Activated CD4-positive, alpha-beta T cell treated with anti-CD3 and anti-CD28 coated beads for 4 hours (primary cell): ENCODE data around the gene ZNRF4.
A peak's percentile ranks its signal among the peaks of the same experiment; 100 is the strongest.
"Not testable (repeated sequence)": the region's sequence is repeated elsewhere in the genome, so short reads cannot be mapped to it uniquely, and the experiment has no call there.

Experiments used
- DNase-seq, 2 donors: peaks; one replicate each; pipeline ENCODE4 v3.0.0-alpha.2; 2020

Gene ZNRF4

GRCh38 chr19:5478241-5478924 is 23.2 kb downstream of the ZNRF4 start:
- no peak for DNase-seq

GRCh38 chr19:5478925-5479588 is 23.8 kb downstream of the ZNRF4 start:
- DNase-seq: no peak

GRCh38 chr19:5479958-5480357 is 24.7 kb downstream of the ZNRF4 start:
- no peak for DNase-seq

- peak in 1 of 2 donors; percentile 26 for DNase-seq
Observed at GRCh38 chr19:5480427-5480836, 25.2 kb downstream of the ZNRF4 start.

- no peak for DNase-seq
Observed at GRCh38 chr19:5481957-5482356, 26.7 kb downstream of the ZNRF4 start.

- no peak for DNase-seq
Observed at GRCh38 chr19:5484398-5485285, 29.4 kb downstream of the ZNRF4 start.

GRCh38 chr19:5485286-5485636 is 30.0 kb downstream of the ZNRF4 start:
- DNase-seq: no peak

- not testable (repeated sequence) for DNase-seq
Observed at GRCh38 chr19:5485658-5486057, 30.4 kb downstream of the ZNRF4 start.

- DNase-seq: no peak
Observed at GRCh38 chr19:5487222-5487621, 32.0 kb downstream of the ZNRF4 start.

GRCh38 chr19:5489551-5489950 is 34.3 kb downstream of the ZNRF4 start:
- DNase-seq: no peak

- DNase-seq: no peak
Observed at GRCh38 chr19:5491565-5491964, 36.3 kb downstream of the ZNRF4 start.

- DNase-seq: no peak
Observed at GRCh38 chr19:5492281-5492634, 37.0 kb downstream of the ZNRF4 start.

- no peak for DNase-seq
Observed at GRCh38 chr19:5492635-5493409, 37.6 kb downstream of the ZNRF4 start.

GRCh38 chr19:5494773-5495172 is 39.6 kb downstream of the ZNRF4 start:
- no peak for DNase-seq

GRCh38 chr19:5495792-5496191 is 40.6 kb downstream of the ZNRF4 start:
- no peak for DNase-seq

- DNase-seq: no peak
Observed at GRCh38 chr19:5497297-5497696, 42.1 kb downstream of the ZNRF4 start.

- DNase-seq: no peak
Observed at GRCh38 chr19:5498830-5499550, 43.8 kb downstream of the ZNRF4 start.

GRCh38 chr19:5501907-5502306 is 46.7 kb downstream of the ZNRF4 start:
- DNase-seq: no peak

- no peak for DNase-seq
Observed at GRCh38 chr19:5503598-5503997, 48.4 kb downstream of the ZNRF4 start.

- no peak for DNase-seq
Observed at GRCh38 chr19:5504114-5504513, 48.9 kb downstream of the ZNRF4 start.
